Mesenteric fat pad (tissue), 1 donor: ENCODE data around the gene PRKN. TPM values are rescaled to one million over a fixed set of nuclear protein-coding genes. Genes with fewer than 3 reads are reported as not detected.
"Not testable (repeated sequence)": the region's sequence is repeated elsewhere in the genome, so short reads cannot be mapped to it uniquely, and the experiment has no call there.

ENCODE experiments used
- DNase-seq: peaks from one replicate; pipeline ENCODE4 v3.0.0-alpha.2; 2020; ENCODE audit warnings: low spot score
- total RNA-seq: library from RNA; stranded (reverse); fragmentation: NEBNext Ultra II Directional; extraction: Animal tissue kit (Norgen Biotek cat#: 25700); gene quantifications from one replicate; pipeline ENCODE4 v1.2.1, GENCODE V29; 2021
- donor health status: DM: yes; HTN: yes; CAD: no.

PRKN gene
- total RNA-seq, 1 donor from 2014 or later: 10.1 TPM

DNA sequence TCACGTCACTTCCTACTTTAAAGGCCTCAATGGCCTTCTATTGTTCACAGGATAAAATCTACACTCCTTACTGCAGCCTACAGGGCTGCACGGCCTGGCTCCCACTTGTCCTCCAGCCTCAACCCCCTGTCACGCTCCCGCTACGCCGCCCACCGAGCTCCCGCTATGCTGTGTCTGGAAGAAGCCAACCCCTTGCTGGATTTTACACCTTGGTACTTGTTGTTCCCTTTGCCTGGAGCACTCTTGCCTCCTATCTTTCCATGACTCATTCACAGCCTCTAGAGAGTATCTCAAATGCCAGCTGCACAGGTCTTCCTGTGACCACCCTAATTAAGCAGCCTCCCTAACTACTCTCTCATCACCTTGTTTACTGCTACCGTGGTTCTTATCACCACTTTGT is 259.9 kb downstream of the PRKN start:
- no peak for DNase-seq

DNA sequence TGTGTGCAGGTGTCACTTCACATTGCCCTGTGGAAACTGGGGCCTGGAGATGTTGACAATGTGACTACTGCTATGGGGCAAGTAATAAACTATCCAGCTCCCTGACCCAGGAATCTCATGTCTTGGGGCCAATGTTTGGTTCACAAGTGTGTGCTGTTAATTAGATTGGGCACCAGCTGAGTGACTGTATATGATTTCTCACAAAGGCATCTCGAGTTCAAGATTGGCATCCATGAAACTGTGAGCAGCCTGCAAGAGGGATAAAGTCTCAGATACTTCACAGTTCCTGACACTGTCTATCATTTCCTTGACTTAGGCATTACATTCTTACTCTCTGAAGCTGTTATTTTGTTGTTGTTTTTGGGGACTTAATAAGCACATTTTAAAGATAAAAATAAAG is 264.0 kb downstream of the PRKN start:
- no peak for DNase-seq

DNA sequence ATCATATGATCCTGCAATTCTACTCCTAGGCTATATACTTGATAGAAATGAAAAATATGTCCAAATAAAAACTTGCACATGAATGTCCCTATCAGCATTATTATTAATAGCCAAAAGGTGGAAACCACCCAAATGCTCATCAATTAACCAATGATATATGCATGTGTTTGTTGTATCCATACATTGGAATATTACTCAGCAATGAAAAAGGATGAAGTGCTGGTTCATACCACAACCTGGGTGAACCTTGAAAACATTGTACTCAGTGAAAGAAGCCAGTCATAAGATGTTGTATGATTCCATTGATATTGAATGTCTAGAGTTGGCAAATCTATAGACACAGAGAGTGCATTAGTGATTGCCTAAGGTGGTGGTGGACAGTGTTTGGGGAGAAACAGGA is 267.6 kb downstream of the PRKN start:
- DNase-seq: no peak

DNA sequence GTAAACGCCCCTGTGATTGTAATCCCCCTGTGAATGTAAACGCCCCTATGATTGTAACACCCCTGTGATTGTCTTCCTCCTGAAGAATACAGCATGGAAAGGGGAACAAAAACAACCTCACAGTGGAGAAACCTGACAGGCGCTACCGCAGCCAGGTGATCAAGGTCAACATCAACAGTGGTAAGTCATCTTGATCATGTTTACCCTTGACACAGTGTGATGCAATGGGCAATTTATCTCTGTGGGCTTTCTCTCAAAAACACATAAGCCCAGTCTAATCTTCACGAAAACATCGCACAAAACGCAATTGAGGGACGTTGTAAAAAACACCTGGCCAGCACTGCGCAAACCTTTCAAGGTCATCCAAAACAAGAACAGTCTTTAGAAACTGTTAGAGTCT is 277.2 kb downstream of the PRKN start:
- DNase-seq: no peak

DNA sequence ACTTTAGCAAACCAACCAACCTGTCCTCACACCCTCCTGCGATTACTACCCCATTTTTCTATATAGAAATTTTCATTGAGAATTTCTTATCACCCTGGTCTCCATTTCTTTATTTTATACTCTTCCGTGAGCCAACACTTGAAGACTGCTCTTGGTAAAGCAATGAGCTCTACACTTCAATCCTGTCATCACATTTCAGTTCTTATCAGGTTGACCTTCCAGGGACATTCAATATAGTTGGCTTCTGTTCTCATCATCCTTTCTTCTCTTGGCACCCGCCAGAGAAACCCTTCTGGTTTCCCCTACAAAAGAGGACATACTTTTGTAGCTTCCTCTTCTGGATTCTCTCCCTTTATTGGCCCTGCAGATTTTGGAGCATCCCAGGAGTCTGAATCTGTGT is 279.3 kb downstream of the PRKN start:
- DNase-seq: no peak

DNA sequence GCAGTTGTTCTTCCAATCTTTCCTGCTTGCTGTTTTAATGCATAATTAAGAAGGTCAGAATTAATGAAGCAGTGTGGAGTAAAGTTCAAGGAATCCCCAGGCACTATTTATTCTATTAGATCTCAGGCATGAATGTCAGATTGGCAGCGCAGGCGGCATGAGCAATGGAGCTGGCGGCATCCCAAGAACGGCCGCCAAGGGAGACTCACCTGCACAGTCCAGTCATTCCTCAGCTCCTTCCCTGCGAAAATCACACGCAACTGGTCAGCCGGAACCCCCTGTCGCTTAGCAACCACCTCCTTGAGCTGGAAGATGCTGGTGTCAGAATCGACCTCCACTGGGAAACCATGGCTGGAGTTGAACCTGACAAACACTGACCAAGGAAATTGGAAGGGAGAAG is 284.5 kb downstream of the PRKN start:
- no peak for DNase-seq

DNA sequence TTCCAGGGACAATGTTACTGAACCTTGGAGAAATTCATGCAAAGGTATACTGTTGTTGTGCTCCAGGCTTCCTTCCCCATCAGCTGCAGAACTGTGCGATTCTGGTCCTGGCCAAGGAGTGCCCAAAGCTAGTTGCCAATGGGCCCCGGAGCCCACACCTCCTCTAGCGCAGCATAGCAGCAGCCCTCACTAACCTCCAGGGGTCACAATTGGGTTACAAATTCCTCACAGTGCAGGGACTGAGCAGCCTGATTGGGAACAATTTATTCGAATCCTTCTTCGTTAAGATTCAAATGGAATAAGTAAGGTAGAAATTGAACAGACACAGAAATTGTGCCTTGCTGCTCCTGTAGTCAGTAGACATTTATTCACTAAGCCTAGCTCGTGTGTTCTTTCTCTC is 284.9 kb downstream of the PRKN start:
- DNase-seq: no peak

DNA sequence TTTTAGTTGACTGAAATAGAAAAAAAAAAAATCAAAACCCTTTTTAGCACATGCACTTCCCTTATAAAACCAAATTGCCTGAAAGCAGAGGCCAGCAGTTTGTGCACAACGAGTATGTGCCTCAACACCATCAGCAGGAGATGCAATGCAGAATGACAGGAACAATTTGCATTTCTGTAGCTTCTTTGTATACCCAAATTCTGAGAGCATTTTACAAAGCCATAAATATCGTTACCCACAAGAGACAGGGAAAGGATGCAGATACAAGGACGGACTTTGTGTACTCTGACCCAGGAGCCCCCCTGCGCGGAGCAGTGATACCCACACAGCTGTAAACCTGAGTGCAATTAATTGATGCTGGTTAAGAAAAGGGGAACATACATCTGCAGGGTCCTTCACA is 285.6 kb downstream of the PRKN start:
- no peak for DNase-seq

DNA sequence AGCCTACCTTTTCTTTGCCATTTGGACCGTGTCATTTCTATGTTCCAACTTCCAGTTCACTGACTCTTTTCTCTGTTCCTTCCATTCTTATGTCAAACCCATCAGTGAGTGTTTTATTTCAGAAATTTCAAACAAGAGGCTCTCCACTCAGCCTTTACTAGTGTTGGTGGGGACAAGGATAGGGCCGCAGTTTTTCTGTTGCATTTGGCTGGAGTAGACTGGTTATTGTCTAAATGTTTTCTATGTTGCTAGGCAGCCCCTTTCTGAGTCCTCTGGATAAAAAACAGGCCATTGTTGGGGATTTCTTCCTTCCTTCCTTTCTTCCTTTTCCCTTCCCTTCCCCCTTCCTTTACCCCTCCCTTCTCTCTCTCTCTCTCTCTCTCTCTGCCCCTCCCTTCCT is 288.6 kb downstream of the PRKN start:
- no peak for DNase-seq

DNA sequence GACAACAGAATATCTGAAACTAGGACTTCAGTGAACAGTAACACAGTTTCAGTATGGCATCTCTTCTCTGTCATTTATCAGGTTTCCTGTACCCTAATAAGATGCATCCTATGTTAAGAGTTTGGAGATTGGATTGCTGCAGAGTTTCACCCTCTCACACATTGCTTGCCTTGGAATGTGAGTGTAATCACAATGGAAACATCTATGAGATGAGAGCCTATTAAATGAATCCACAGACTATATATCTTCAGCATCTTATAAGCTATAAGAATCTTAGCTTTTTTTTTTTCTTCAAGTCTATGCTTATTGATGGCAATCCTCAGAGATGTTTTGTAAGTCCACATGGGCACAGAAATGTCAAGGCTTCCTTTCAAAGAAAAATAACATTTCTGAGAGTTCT is 292.5 kb downstream of the PRKN start:
- DNase-seq: no peak

DNA sequence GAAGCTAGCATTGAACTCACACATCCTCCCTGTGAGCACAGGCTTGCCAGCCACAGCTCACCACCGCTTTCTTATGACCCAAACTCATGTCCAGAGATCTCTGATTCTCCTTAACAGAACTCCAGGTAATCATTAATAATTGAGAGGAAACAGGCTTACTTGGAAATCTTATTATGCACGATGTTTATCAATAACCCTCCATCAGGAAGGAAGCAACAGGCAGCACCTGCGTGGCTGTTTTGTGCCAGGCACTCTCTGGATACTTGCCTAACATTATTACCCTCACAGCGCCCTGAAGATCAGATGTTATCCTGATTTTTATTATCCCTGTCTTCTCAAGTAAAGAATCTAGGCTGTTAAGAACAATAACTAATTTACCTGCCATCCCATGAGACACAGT is 306.6 kb downstream of the PRKN start:
- DNase-seq: no peak

DNA sequence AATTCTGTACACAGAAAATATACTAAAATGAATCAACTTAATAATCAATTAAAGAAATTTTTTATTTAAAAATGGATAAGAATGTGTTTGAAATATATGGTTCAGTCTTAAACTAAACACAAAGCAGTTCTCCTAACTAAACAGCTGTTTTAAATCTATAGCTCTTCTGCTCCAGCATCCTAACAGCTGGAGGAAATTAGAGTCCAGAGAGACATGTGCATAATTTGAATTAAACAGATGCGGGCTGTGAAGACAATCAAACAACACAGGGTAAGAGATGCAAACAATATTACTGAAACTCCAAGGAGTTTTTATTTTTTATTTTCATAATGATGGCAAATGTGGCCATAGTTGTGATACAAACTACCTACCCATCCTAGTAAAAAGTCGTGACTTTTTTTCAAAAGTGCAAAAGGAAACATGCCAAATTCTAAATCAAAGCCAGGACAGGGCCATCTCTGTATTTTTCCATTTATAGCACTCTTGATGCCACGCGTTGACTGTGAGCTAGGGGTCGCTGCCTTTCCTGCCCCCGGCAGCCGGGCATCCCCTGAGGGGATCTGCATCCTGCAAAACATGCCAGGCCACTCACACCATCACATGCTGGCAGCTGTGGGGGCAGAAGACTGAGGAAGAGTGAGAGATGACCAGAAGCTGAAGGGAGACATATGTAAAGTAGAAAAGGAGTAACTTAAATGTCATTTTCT is 310.6 kb downstream of the PRKN start:
- no peak for DNase-seq

DNA sequence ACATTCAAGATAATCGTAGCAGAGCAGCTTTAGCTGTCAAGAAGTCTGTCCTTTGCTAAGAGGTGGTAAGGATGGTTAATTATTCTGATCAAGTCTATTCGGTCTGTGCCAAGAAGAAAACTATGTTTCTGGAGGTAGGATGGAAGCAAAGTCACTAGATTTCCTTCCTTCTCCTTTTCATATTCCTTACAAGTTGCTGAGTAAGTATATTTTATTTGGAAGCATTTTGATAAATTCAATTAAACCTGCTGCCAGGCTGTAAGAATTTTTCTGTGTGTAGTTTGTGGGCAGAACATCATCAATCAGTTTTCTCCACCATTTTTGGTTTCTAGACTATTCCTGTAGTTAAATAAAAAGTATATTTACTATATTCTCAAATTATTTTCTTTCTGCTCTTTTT is 311.3 kb downstream of the PRKN start:
- DNase-seq: no peak

DNA sequence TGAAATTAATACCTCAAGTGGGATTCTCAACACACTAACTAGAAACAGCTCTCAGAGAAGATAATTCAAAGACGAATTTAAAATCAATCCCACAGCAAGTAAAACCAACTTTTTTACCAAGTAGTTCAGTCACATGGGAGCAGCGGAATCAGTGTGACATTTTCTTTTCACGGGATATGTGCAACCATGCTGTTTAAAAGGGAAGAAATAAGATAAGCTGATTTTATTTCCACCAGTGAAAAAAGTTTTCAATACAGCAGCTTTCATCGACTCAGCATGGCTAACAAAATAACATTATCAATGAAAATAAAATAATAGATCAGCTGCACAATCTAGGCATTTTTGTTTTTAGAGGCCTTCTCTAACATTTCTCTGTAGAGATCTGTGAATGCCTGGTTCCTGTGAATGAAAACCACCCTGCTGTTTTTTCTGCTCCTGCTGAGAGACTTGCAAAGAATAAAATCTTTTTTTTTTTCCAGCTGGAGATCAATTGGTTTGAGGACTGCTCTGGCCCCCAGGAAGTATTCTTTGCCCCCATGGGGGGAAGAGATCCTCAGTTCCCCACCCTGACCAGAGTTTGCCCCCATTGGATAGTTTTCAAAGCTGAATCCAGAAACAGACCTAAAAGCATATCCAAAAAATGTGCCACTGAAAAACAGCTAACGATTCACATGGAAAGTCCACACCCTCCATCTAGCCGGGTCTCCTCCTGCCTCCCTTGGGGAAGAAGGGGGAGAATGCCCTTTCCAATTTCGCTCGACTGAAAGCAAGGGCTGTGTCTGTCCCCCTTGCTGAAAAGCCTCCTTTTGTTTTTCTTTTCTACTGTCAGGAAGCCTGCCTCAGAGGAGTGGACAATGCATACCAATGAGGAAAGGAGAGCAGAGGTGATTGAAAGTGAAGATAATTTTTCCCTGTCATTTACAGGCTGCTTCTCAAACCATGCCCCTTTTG is 317.6 kb downstream of the PRKN start:
- no peak for DNase-seq

DNA sequence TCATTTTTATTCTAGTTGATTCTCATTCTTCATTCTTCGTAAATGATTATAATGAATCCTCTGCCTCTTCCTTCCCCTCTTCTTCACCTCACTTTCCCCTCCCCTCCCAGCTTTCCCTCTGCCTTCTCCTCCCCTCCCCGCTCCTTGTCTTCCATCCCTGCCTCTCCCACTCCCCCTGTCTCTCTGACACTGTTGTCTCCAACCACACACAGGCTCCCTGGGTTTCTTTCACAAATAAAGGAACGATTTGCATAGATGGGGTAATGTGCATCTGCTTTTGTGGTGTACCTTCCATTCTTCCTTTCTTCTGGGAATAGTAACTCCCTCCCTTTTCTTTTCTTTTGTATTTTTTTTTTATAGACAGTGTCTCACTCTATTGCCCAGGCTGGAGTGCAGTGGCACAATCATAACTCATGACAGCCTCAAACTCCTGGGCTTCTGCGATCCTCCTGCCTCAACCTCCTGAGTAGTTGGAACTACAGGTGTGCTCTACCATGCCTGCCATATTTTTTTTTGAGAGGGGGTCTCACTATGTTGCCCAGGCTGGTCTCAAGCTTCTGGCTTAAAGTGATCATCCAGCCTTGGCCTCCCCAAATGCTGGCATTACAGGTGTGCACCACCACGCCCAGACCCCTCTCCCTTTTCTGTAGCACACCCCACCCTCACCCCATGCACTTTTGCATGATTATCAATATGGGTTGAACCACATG is 318.6 kb downstream of the PRKN start:
- no peak for DNase-seq

DNA sequence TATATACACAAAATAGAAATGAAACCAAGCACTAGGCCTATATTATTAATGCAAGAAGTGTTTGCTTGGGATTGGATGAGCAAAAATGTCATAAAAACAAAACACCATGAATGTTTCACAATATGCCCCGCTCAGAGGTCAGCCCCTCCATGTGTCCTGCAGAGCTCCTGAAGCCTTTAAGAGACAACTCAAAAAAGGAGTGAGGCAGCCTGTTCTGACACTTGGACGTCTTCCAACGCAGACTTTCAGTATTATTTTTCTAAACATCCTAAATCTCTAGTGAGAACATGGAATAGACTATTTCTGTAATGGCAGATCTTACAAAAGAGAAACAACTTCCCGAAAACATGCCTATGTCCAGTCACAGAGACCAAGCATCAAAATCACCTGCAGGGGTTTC is 322.6 kb downstream of the PRKN start:
- DNase-seq: no peak

DNA sequence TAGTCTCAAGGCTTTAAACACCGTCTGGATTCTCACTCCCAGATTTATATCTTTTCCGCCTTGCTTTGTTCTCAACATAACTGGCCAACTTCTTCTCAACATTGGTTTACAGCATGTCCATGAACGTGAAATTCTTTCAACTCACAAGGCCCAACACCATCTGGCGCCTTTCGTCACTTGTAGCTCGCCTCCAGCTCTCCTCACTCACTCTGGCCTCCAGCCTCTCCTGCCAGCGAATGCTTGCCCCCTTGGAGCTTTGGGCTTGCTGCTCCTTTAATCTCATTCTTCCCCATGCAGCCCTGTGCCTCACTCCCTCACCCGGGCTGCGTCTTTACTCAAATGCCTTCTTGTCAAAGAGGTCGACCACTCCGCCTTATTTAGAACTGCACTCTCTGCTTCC is 324.5 kb downstream of the PRKN start:
- no peak for DNase-seq

DNA sequence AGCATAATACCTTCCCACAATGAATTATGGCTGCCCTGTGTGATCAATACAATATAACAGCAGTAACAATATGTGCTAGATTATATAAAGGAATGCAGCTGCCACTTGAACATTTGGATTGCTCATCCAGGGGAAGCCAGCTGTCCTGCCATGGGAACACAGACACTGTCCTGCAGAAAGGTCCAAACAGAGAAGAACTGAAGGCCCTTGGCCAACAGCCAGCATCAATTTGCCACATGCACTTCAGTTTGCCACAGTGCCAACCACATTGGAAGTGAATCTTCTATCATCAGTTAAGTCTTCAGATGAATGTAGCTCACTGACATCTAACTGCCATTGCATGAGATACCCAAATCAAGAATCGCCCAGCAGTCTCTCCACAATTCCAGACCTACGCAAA is 332.4 kb downstream of the PRKN start:
- no peak for DNase-seq

DNA sequence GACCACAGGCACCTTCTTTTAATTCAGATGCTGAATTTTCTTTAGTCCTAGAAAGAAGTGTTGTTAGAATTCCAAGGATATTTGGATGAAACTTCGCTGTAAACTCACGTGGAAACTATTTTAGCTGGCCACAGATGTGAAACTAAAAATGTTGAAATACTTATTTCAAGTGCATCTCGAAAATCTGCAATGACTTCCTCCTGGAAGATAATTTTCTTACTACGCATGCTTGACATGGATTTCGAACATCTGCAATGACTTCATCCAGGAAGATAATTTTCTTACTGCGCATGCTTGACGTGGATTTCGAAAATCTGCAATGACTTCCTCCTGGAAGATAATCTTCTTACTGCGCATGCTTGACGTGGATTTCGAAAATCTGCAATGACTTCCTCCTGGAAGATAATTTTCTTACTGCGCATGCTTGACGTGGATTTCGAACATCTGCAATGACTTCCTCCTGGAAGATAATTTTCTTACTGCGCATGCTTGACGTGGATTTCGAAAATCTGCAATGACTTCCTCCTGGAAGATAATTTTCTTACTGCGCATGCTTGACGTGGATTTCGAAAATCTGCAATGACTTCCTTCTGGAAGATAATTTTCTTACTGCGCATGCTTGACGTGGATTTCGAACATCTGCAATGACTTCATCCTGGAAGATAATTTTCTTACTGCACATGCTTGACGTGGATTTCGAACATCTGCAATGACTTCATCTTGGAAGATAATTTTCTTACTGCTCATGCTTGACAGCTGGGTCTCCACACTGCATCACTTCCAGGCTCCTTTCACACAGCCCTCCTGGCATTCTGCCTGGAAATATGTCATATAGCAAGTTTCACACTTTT is 336.4 kb downstream of the PRKN start:
- DNase-seq: not testable (repeated sequence)

DNA sequence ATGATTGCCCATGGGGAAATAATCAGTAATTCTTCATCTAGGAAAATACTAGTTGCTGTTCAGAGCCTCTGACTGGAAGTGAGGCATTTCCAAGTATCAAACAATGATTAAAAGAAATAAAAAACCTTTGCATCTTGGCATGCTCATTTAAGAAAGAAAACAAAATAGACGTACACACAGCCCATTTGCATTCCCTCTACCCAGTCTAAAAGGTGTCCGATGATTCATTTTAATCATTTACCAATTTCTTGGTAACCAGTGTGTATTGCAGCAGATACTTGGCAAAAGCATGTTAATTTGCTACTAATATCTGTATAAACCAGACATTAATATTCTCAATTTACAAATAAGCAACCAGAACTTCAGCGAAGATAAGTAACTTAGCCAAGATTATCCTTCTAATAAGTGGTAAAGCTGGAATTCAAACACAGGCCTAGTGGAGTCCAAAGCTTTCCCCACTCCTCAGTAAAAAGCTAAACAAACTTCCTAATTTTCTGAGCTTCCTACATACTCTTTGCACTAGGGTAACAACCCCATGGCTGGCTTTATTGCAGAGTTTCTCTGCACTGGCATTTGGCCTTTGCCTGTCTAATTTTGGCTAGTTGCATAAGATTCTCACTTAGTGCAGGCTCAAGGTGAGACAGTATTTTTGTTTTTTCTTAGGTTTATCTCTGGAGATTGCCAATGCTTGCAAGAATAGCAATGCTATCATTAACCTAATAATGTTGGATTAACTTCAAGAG is 338.1 kb downstream of the PRKN start:
- DNase-seq: no peak
